Nephron progenitor cell (in vitro differentiated cells): ENCODE data around the gene GALNT10.

ENCODE experiments used
- DNase-seq: peaks from one replicate; pipeline ENCODE4 v3.0.0; 2021
- H3K27ac Mint-ChIP-seq: 2 replicates; pipeline ENCODE4 v1.8.0; 2021; ENCODE audit warnings: mild to moderate bottlenecking, moderate library complexity, mixed read lengths
- H3K27me3 Mint-ChIP-seq: 2 replicates; pipeline ENCODE4 v1.8.0; 2021; ENCODE audit warnings: mild to moderate bottlenecking, low read depth, mixed read lengths; ENCODE audit not compliant: poor library complexity
- H3K36me3 Mint-ChIP-seq: 2 replicates; pipeline ENCODE4 v1.8.0; 2021; ENCODE audit warnings: low read depth, mixed read lengths
- H3K4me1 Mint-ChIP-seq: 2 replicates; pipeline ENCODE4 v1.8.0; 2021; ENCODE audit warnings: mixed read lengths
- H3K4me3 Mint-ChIP-seq: 2 replicates; pipeline ENCODE4 v1.8.0; 2021; ENCODE audit warnings: mild to moderate bottlenecking, moderate library complexity, mixed read lengths
- H3K9me3 Mint-ChIP-seq: 2 replicates; pipeline ENCODE4 v1.8.0; 2021; ENCODE audit warnings: mild to moderate bottlenecking, moderate library complexity, mixed read lengths
- TF ChIP-seq, protein P1 (sequence below): fragments of 200-600 bp; sonication (generic); IDR thresholded peaks from 2 replicates; pipeline ENCODE4 v1.5.0; 2021; ENCODE audit warnings: antibody characterized with exemption

Gene GALNT10

DNA sequence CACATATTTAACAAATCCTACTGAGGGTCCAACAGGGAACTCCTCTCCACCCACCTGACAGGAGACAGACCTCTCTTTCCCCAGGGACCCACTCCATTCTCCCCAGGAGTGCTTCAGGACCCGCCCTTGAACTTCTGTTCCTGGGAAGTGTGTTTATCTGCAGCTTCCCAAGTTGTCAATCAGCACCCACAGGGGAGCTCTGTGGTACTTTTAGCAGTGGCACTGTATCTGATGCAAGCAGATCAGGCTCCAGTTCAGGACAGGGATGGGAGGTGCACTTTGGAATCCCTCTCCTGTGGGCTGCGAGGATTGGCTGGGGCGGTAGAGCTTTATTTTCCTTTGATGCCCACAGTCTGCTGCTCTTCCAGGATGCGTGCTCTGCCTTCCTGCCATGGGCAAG lies 8.7 kb downstream of the GALNT10 start:
- H3K27ac Mint-ChIP-seq: no peak overlapping the region
- H3K4me1 Mint-ChIP-seq: peaks cover 72% of the 10 kb centered on the region
- TF ChIP-seq, protein P1, sequence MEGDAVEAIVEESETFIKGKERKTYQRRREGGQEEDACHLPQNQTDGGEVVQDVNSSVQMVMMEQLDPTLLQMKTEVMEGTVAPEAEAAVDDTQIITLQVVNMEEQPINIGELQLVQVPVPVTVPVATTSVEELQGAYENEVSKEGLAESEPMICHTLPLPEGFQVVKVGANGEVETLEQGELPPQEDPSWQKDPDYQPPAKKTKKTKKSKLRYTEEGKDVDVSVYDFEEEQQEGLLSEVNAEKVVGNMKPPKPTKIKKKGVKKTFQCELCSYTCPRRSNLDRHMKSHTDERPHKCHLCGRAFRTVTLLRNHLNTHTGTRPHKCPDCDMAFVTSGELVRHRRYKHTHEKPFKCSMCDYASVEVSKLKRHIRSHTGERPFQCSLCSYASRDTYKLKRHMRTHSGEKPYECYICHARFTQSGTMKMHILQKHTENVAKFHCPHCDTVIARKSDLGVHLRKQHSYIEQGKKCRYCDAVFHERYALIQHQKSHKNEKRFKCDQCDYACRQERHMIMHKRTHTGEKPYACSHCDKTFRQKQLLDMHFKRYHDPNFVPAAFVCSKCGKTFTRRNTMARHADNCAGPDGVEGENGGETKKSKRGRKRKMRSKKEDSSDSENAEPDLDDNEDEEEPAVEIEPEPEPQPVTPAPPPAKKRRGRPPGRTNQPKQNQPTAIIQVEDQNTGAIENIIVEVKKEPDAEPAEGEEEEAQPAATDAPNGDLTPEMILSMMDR: no peak
- peaks cover 4% of the 10 kb centered on the region for H3K36me3 Mint-ChIP-seq
- H3K27me3 Mint-ChIP-seq: peaks cover 6% of the 10 kb centered on the region
- no peak overlapping the region for H3K4me3 Mint-ChIP-seq
- no peaks in the 10 kb centered on the region for H3K9me3 Mint-ChIP-seq
- DNase-seq: no peak

DNA sequence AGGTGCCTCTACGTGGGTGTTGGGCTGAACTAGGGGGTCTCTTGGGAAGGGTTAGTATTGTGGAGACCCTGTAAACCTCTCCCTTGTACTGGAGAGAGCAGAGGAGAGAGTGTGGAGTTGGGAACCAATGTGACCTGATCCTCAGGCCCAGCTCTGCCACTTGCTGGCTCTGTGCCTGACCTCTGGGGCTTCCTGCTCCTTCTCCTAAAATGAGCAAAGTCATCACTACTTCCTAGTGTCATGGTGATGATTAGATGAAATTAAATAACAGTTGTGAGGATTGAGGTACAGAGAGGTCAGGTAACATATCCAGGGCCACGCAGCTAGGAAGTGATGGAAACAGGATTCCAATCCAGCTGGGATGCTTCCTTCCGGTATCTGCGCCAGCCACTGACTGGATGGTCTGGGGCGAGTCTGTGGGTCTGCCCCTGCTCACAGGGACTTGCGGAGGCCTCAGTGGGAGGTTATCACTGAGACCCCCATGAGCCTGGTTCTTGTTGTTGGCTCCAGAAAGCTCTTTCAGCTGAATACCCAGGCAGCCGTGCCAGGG lies 9.2 kb downstream of the GALNT10 start:
- H3K27me3 Mint-ChIP-seq: peaks cover 6% of the 10 kb centered on the region
- peaks cover 67% of the 10 kb centered on the region for H3K4me1 Mint-ChIP-seq
- TF ChIP-seq, protein P1: no peak
- no peak overlapping the region for H3K27ac Mint-ChIP-seq
- H3K36me3 Mint-ChIP-seq: peaks cover 4% of the 10 kb centered on the region
- no peak for DNase-seq
- no peak overlapping the region for H3K4me3 Mint-ChIP-seq
- no peaks in the 10 kb centered on the region for H3K9me3 Mint-ChIP-seq

DNA sequence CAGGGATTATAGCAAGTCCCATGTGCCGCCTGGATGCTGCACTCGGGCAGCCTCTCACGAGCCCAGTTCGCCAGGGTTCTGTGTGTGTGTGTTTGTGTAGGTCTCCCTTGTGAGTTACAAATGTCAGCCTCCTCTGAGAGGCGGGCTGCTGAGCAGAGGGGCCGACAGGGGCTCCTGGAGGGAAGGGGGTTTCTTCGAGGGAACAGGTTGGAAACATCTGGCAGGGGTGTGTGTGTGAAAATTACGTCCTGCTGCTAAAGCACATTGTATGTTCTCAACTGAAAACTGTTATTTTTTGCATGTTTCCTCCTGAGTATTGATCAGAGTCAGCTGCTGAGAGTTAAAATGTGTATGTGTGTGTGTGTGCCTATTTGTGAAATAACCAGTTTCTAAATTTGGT lies 9.7 kb downstream of the GALNT10 start:
- Mint-ChIP-seq H3K27ac (no peak overlapping the region), H3K4me3 (no peak overlapping the region), H3K4me1 (peaks cover 62% of the 10 kb centered on the region), H3K9me3 (no peaks in the 10 kb centered on the region), H3K27me3 (peaks cover 6% of the 10 kb centered on the region), H3K36me3 (peaks cover 4% of the 10 kb centered on the region)
- TF ChIP-seq, protein P1: no peak
- no peak for DNase-seq

GRCh38 chr5:154201108-154201769 lies 10.7 kb downstream of the GALNT10 start:
- TF ChIP-seq, protein P1: no peak

GRCh38 chr5:154202379-154203260 lies 12.1 kb downstream of the GALNT10 start:
- H3K27ac Mint-ChIP-seq: no peak overlapping the region
- no peaks in the 10 kb centered on the region for H3K9me3 Mint-ChIP-seq
- H3K27me3 Mint-ChIP-seq: peaks cover 7% of the 10 kb centered on the region
- TF ChIP-seq, protein P1: no peak
- H3K4me3 Mint-ChIP-seq: no peak overlapping the region
- H3K36me3 Mint-ChIP-seq: peaks cover 8% of the 10 kb centered on the region
- no peak for DNase-seq
- H3K4me1 Mint-ChIP-seq: peaks cover 50% of the 10 kb centered on the region

More at GRCh38 chr5:154201108-154201769, 10.7 kb downstream of the GALNT10 start:
- H3K27ac Mint-ChIP-seq: no peak overlapping the region
- no peaks in the 10 kb centered on the region for H3K9me3 Mint-ChIP-seq
- peaks cover 59% of the 10 kb centered on the region for H3K4me1 Mint-ChIP-seq
- no peak for DNase-seq
- H3K4me3 Mint-ChIP-seq: no peak overlapping the region
- peaks cover 5% of the 10 kb centered on the region for H3K36me3 Mint-ChIP-seq
- peaks cover 6% of the 10 kb centered on the region for H3K27me3 Mint-ChIP-seq
